Body of pancreas (tissue), 4 donors: ENCODE results near the gene ERCC1.

Experiments
- CTCF ChIP-seq, 7 experiments: fragments of 450-650 bp in 4 of 7; fragments of 200-600 bp in 3 of 7; sonication (generic) in 3 of 7; IDR thresholded peaks; one replicate each; pipeline ENCODE4 v1.5.1; 2016 to 2019; ENCODE audit warnings: antibody characterized with exemption in 7 of 7
- POLR2A ChIP-seq, 3 donors: fragments of 450-650 bp; IDR thresholded peaks; one replicate each; pipeline ENCODE4 v1.6.1; 2016; ENCODE audit warnings: antibody characterized with exemption in 3 of 3, mild to moderate bottlenecking in 2 of 3

DNA sequence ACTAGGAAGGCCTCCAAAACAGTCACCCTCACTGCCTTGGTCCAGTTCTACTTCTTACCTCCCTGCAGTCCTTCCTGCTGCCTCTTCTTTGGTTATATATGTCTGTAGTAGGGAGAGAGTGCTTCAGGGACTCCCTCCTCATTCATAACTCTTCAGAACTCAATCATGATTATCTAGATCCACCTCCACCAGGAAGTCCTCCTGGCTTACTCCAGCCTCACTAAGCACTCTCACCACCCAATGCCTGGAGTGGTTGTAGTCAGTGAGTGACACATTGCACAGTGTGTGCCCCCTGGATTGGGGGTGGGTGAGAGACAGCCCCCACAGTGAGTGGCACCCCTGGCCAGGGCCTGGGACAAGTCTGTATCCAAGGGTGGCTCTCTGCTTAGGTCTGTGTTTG, 34.1 kb upstream of the ERCC1 start:
- TF ChIP-seq CTCF (IDR thresholded peaks at IDR 0.05) (no peak), POLR2A (IDR thresholded peaks at IDR 0.05) (no peak)
